Smooth muscle cell (in vitro differentiated cells): ENCODE data around the gene SLC15A4. TPM values are rescaled to one million over a fixed set of nuclear protein-coding genes. Genes with fewer than 3 reads are reported as not detected.

Experiments
- DNase-seq: peaks from one replicate; lab custom pipeline; 2025; ENCODE audit not compliant: unreplicated experiment; lab: John Stamatoyannopoulos, UW
- H2AFZ ChIP-seq: fragments of 200-600 bp; sonication (generic); 2 replicates; pipeline ENCODE4 v1.6.0; 2016; ENCODE audit warnings: antibody characterized with exemption, low read depth, mild to moderate bottlenecking
- H3F3A ChIP-seq: fragments of 200-600 bp; sonication (generic); 2 replicates; pipeline ENCODE4 v1.6.0; 2017; ENCODE audit warnings: antibody characterized with exemption, low read depth
- H3K27ac ChIP-seq: fragments of 200-600 bp; sonication (generic); 2 replicates; pipeline ENCODE4 v1.5.1; 2016; ENCODE audit warnings: low read depth, mild to moderate bottlenecking
- H3K27me3 ChIP-seq: fragments of 200-600 bp; sonication (generic); 2 replicates; pipeline ENCODE4 v1.6.1; 2016; ENCODE audit warnings: low read depth, mild to moderate bottlenecking
- H3K36me3 ChIP-seq: fragments of 200-600 bp; sonication (generic); 2 replicates; pipeline ENCODE4 v1.5.1; 2016; ENCODE audit warnings: low read depth
- H3K4me1 ChIP-seq: fragments of 200-600 bp; sonication (generic); 2 replicates; pipeline ENCODE4 v1.5.1; 2016; ENCODE audit warnings: low read depth
- H3K4me2 ChIP-seq: fragments of 200-600 bp; sonication (generic); 2 replicates; pipeline ENCODE4 v1.6.0; 2016; ENCODE audit warnings: mild to moderate bottlenecking
- H3K4me3 ChIP-seq: fragments of 200-600 bp; sonication (generic); 2 replicates; pipeline ENCODE4 v1.5.1; 2016; ENCODE audit warnings: mild to moderate bottlenecking
- H3K79me2 ChIP-seq: fragments of 200-600 bp; sonication (generic); 2 replicates; pipeline ENCODE4 v1.6.0; 2016; ENCODE audit warnings: low read depth, mild to moderate bottlenecking
- H3K9ac ChIP-seq: fragments of 200-600 bp; sonication (generic); 2 replicates; pipeline ENCODE4 v1.6.0; 2016; ENCODE audit warnings: low read depth
- H3K9me3 ChIP-seq: fragments of 200-600 bp; sonication (generic); replicated peaks from 2 replicates; pipeline ENCODE4 v1.5.1; 2016; ENCODE audit warnings: low read depth
- H4K20me1 ChIP-seq: fragments of 200-600 bp; sonication (generic); 2 replicates; pipeline ENCODE4 v1.6.0; 2016; ENCODE audit warnings: low read depth
- CTCF ChIP-seq: fragments of 200-600 bp; sonication (generic); IDR thresholded peaks from 2 replicates; pipeline ENCODE4 v1.5.1; 2017; ENCODE audit warnings: borderline replicate concordance, mild to moderate bottlenecking, antibody characterized with exemption; ENCODE audit not compliant: insufficient read depth, poor library complexity, severe bottlenecking
- WGBS: methylation state at CpG from one replicate; pipeline ENCODE4 v1.1.7; 2016; ENCODE audit warnings: low lambda C conversion rate; 5-methylcytosine and 5-hydroxymethylcytosine counted together
- polyA plus RNA-seq: library from polyadenylated mRNA; unstranded; fragments of >200 nt; fragmentation: Nextera tagmentation; extraction: Ambion mirVana; gene quantifications from 2 replicates; pipeline ENCODE4 v1.2.1, GENCODE V29; 2016
- total RNA-seq: library from RNA; depleted of rRNA; stranded (reverse); fragments of >200 nt; gene quantifications from 2 replicates; pipeline ENCODE4 v1.2.3, GENCODE V29; 2014

The SLC15A4 gene
- total and polyA plus RNA-seq, 2 experiments from 2014 or later = 35.0 to 37.3 TPM

DNA sequence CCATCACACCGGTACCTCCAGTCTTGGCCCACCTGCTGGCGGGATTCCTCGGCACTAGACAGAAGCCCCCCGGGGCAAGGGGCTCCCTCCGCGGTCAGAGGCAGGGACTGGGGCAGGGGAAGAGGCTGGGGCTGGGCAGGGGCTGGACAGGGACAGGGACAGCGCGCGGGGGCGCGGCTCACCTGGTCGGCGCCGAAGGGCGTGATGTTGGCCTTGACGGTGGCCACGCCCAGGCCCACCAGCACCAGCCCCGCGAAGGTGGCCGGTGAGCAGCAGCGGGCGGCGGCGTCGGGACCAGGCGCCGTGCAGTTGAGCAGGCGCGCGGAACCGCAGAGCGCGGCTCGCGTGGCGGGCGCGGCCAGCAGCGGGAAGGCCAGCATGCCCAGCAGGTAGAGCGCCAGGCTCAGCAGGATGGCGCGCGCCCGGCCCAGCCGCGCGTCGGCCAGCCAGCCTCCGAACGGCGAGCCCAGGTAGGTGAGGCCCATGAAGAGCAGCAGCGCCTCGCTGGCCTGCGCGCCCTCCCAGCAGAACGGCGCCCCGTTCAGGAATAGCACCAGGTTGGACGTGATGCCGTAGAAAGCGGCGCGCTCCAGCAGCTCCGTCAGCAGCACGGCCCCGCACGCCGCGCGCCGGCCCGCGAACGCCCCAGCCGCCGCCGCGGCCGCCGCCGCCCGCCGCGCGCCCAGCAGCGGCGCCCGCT is 392 bp downstream of the SLC15A4 start:
- peaks cover 19% of the 10 kb centered on the region for H3K4me1 ChIP-seq
- H3F3A ChIP-seq = no peaks in the 10 kb centered on the region
- H3K27me3 ChIP-seq = no peaks in the 10 kb centered on the region
- H3K4me3 ChIP-seq = peak overlapping the region; percentile 71
- peaks cover 50% of the 10 kb centered on the region for H3K79me2 ChIP-seq
- H3K4me2 ChIP-seq = peak overlapping the region; percentile 95
- under 1% methylated on average over 62 of the region's 88 CpGs for WGBS
- TF ChIP-seq CTCF = no peak
- H2AFZ ChIP-seq = peak overlapping the region; percentile 92
- H3K9ac ChIP-seq = peak overlapping the region; percentile 68
- H3K36me3 ChIP-seq = no peaks in the 10 kb centered on the region
- no peak for DNase-seq
- no peak overlapping the region for H3K27ac ChIP-seq
- peaks cover 34% of the 10 kb centered on the region for H4K20me1 ChIP-seq
- no peaks in the 10 kb centered on the region for H3K9me3 ChIP-seq

- Histone ChIP-seq H3K9ac (no peak overlapping the region), H3K4me2 (no peak overlapping the region), H4K20me1 (peaks cover 58% of the 10 kb centered on the region), H3K9me3 (no peaks in the 10 kb centered on the region), H3K27me3 (no peaks in the 10 kb centered on the region), H3K4me3 (no peak overlapping the region), H2AFZ (no peak overlapping the region), H3K36me3 (no peaks in the 10 kb centered on the region), H3K4me1 (peaks cover 21% of the 10 kb centered on the region), H3F3A (no peaks in the 10 kb centered on the region), H3K79me2 (peaks cover 75% of the 10 kb centered on the region), H3K27ac (no peak overlapping the region)
- no peak for DNase-seq
- WGBS = 95% methylated on average over 7 of the region's 7 CpGs
- TF ChIP-seq CTCF = no peak
Observed at GRCh38 chr12:128820723-128821432, 2.9 kb downstream of the SLC15A4 start.

GRCh38 chr12:128820253-128820652 is 3.5 kb downstream of the SLC15A4 start:
- 96% methylated on average over 6 of the region's 6 CpGs for WGBS
- no peak overlapping the region for H3K4me2 ChIP-seq

More at GRCh38 chr12:128820253-128820652, 3.5 kb downstream of the SLC15A4 start:
- no peaks in the 10 kb centered on the region for H3F3A ChIP-seq
- no peak overlapping the region for H3K9ac ChIP-seq
- H2AFZ ChIP-seq = no peak overlapping the region
- no peaks in the 10 kb centered on the region for H3K27me3 ChIP-seq
- peaks cover 63% of the 10 kb centered on the region for H4K20me1 ChIP-seq
- no peaks in the 10 kb centered on the region for H3K36me3 ChIP-seq
- peaks cover 81% of the 10 kb centered on the region for H3K79me2 ChIP-seq
- H3K4me1 ChIP-seq = peaks cover 21% of the 10 kb centered on the region
- H3K9me3 ChIP-seq = no peaks in the 10 kb centered on the region
- TF ChIP-seq CTCF = no peak
- no peak overlapping the region for H3K4me3 ChIP-seq
- H3K27ac ChIP-seq = no peak overlapping the region
- no peak for DNase-seq
